Tongue (tissue), 2 donors: ENCODE data around the gene BDKRB2. TPM values are rescaled to one million over a fixed set of nuclear protein-coding genes. Genes with fewer than 3 reads are reported as not detected.
A peak's percentile ranks its signal among the peaks of the same experiment; 100 is the strongest.

Experiments
- DNase-seq: peaks from one replicate; pipeline ENCODE4 v3.0.0-alpha.2; 2015
- total RNA-seq: library from RNA; depleted of rRNA; stranded (reverse); fragments of >200 nt; gene quantifications from one replicate; pipeline ENCODE4 v1.2.3, GENCODE V29; 2014

Gene BDKRB2
- total RNA-seq, 1 donor from 2014 or later = 9.1 TPM

- peak; percentile 78 for DNase-seq
Observed at GRCh38 chr14:96176811-96177211, 27.8 kb upstream of the BDKRB2 start.

- DNase-seq = peak; percentile 22
Observed at GRCh38 chr14:96177766-96178375, 26.8 kb upstream of the BDKRB2 start.

- DNase-seq = no peak
Observed at GRCh38 chr14:96178461-96179321, 25.9 kb upstream of the BDKRB2 start.

GRCh38 chr14:96180043-96180874, 24.4 kb upstream of the BDKRB2 start:
- DNase-seq = no peak

- DNase-seq = no peak
Observed at GRCh38 chr14:96181186-96182056, 23.2 kb upstream of the BDKRB2 start.

GRCh38 chr14:96182546-96182945, 22.1 kb upstream of the BDKRB2 start:
- no peak for DNase-seq

DNA sequence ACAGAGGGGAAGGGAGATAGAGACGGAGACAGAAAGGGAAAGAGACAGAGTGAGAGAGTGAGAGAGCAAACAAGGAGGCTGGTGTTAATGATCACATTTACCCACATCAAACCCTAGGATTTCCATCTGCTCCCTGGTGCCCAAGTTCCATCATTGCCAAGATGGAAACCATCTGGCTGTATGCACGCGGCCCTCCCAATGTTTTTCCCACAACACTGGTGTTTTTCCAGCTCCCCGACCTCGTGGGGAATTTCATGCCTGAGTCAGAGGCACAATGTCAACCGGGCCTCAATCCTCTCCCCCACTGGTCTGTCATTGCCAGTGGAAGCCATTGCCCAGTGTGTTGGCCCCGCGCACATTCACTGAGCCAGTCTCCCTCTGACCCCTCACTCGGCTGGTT, 19.9 kb upstream of the BDKRB2 start:
- no peak for DNase-seq

- no peak for DNase-seq
Observed at GRCh38 chr14:96187216-96188031, 17.2 kb upstream of the BDKRB2 start.

GRCh38 chr14:96189281-96189711, 15.3 kb upstream of the BDKRB2 start:
- no peak for DNase-seq

- peak; percentile 84 for DNase-seq
Observed at GRCh38 chr14:96191353-96191752, 13.3 kb upstream of the BDKRB2 start.

GRCh38 chr14:96191841-96192462, 12.7 kb upstream of the BDKRB2 start:
- DNase-seq = no peak

- no peak for DNase-seq
Observed at GRCh38 chr14:96192975-96193805, 11.4 kb upstream of the BDKRB2 start.

GRCh38 chr14:96194262-96194656, 10.4 kb upstream of the BDKRB2 start:
- no peak for DNase-seq

- no peak for DNase-seq
Observed at GRCh38 chr14:96194657-96195431, 9.8 kb upstream of the BDKRB2 start.

DNA sequence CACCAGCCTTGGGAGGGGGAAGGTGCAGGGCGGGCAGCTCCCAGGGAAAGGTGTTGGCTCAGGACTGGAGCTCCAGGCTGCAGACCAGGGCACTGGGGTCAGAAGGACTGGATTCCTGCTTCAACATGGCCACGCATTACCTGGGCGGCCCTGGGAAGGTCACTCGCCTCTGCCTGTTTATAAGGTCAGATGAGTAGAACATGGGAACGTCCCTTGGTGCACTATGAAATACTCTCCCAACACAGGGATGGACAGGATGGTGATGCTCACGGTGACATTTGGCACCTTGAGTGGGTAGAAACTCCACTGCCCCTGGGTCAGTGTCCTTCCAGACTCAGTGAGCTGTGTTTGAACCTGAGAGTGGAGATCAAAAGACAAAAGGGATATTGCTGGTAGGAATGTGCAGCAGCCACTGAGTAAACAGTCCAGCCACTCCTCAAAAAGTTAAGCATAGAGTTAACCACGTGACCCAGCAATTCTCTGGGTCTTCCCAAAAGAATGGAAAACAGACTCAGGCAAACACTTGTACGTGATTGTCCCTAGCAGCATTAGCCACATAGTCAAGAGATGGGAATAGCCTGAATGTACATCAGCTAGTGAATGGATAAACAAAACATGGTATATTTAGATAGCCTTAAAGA, 9.1 kb upstream of the BDKRB2 start:
- DNase-seq = no peak

DNA sequence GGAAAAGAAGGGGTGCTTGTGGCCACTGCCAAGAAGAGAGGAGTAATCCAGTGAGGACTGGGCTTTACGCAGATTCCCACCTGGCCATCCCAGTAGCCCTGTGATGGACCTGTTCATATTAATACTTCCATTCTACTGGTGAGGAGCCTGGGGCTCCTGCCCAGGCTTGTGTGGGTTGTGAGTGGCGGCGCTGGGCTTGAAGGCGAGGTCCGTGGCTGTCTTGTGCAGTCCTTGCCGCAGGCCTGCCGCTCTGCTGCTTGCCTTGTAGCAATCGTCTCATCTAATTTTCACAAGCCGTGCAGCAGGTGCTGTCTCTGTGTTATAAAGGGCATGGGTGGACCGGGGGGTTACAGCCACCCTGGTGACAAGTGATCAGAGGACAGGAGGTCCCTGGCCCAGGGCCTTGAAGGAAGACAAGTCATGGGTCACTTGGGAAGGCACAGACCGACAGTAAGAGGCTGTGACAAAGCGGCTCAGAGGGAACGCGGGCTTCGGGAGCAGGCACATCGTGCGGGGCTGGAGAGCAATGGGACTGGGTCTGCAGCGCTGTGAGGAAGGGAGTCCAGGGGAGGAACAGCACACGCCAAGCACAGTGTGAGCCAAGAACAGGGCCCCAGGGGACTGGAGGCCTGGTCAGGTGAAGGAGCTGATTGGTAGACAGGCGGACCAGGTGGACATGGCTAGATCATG, 7.3 kb upstream of the BDKRB2 start:
- DNase-seq = no peak

- DNase-seq = no peak
Observed at GRCh38 chr14:96197969-96198368, 6.7 kb upstream of the BDKRB2 start.
